HG03378 (cell line): ENCODE results near the gene TMEM233.

Experiments
- ATAC-seq: cut with Tn5 transposase; IDR thresholded peaks from one replicate; pipeline ENCODE4 v1.9.1; 2021; ENCODE audit warnings: mild to moderate bottlenecking, moderate library complexity; ENCODE audit not compliant: unreplicated experiment

TMEM233 gene

DNA sequence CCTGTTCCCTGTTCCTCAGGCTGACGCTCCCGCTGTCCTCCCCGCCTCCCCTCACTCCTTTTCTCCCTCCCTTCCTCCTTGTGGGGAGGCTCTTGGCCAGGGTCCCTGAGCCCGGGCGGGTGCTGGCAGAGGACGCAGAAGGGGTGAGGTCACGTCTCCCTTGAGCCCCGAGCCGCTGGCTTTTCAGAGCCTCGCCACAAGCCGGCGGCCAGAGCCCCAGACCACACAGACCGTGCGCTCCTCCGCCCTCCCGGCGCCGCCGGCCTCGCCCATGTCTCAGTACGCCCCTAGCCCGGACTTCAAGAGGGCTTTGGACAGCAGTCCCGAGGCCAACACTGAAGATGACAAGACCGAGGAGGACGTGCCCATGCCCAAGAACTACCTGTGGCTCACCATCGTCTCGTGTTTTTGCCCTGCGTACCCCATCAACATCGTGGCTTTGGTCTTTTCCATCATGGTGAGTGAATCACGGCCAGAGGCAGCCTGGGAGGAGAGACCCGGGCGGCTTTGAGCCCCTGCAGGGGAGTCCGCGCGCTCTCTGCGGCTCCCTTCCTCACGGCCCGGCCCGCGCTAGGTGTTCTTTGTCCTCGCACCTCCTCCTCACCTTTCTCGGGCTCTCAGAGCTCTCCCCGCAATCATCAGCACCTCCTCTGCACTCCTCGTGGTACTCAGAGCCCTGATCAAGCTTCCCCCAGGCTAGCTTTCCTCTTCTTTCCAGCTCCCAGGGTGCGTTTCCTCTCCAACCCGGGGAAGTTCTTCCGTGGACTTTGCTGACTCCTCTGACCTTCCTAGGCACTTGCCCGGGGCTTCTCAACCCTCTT, at the start of gene TMEM233:
Gene TMEM233 (plus strand): TSS at position 197 of the 821 bp plus-strand sequence. CDS start 75 bp downstream, at position 272.
- no peak for ATAC-seq

DNA sequence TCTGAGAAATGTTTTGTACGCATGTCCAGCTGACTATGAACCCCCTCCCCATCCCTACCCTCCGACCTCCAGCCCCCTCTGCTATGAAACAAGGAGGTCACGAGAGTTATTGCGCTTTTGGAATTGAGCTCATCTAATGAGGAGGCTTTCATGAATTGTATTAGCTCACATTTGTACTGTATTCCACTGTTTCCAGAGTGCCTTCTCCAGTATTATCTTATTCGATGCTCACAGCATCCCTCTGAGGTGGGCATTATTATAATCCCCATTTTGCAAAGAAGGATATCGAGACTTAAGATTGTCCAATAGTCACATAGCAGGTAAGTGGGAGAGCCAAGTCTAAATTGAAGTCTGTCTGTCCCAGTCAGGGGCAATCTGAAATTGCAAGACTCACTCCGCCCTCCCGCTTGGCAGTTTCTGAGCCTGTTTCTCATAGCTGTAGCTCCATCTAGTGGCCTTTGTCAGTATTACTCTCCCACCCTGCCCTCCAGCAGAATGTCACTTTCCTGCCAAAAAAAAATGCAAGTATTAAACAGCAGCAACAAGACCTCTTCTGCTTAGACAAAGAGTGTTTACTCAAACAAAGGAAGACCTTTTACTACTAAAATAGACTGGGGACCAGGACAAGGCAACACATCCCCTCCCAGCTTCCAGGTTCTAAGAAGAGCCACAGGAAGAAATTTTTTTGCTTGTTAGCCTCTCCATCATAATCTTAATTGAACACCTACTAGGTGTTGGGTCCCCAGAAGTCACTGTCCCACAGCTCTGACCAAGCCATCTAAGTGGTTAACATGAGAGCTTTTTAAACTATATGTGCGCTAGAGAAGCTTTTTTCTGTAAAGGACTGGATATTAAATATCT, 48.6 kb upstream of the TMEM233 start:
- no peak for ATAC-seq

GRCh38 chr12:119546340-119546739, 47.2 kb upstream of the TMEM233 start:
- ATAC-seq: no peak

DNA sequence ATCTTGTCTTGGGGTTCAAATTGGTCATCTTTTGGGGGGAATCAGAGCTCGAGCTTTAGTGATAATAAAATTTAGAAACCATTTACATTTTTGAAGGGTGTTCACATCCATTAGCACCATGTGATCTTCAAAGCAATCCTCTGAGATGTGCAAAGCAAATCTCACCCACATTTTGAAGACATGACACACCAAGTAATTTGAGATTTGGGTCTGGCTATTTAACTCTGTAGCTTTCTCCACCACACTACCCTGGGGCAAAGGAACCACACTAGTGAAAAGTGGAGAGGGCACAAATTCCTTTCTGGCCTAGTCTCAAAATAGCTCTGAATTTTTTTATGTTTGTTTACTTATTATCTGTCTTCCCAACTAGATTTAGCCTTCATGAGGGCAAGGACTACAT, 46.6 kb upstream of the TMEM233 start:
- no peak for ATAC-seq

DNA sequence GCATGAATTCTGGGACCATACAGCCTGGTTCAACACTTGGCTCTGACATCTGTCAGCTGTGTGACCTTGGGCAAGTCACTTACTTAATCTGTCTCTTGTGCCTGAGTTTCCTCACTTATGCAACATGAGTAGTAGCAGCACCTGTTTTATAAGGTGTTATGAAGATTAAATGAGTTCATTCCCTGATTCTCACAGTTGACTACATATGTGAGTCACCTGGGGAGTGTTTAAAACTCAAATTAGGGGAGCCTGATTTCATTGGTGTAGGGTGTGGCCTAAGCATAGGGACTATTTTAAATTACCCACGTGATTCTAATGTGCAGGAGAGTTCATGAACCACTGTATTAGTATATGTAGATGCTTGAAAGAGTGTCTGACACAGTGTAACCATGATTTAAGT, 36.7 kb upstream of the TMEM233 start:
- no peak for ATAC-seq

GRCh38 chr12:119565404-119565803, 28.2 kb upstream of the TMEM233 start:
- ATAC-seq: no peak

DNA sequence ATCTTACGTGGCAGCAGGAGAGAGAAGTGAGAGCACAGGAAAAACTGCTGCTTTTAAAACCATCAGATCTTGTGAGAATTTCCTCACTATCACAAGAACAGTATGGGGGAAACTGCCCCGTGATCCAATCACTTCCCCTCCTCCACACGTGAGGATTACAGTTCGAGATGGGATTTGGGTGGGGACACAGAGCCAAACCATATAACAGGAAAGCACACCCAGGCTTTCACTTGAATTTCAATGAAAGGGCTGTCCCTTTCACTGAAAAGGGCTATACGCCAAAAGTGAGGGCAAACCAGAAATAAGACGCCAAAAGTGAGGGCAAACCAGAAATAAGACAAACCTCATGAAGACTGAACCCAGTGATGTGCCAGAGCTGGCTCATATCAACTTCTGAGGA, 22.8 kb upstream of the TMEM233 start:
- ATAC-seq: no peak

- no peak for ATAC-seq
Observed at GRCh38 chr12:119573086-119573485, 20.5 kb upstream of the TMEM233 start.

DNA sequence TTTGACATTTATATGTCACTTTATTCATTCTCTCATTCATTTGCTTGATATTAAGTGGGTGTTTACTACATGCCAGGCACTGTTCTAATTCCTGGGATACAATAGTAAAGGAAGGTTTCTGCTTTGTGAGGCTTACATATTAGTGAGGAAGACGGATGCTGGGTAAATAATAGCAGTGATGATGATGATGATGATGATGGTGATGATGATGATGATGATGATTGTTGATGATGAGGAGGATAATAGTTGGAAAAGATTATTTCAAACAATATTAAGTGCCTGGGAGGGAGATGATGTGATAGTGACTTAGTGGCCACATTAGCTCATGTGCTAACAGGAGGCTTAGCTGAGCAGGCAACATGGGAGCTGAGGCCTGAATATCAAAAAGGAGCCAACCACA, 19.3 kb upstream of the TMEM233 start:
- ATAC-seq: no peak

DNA sequence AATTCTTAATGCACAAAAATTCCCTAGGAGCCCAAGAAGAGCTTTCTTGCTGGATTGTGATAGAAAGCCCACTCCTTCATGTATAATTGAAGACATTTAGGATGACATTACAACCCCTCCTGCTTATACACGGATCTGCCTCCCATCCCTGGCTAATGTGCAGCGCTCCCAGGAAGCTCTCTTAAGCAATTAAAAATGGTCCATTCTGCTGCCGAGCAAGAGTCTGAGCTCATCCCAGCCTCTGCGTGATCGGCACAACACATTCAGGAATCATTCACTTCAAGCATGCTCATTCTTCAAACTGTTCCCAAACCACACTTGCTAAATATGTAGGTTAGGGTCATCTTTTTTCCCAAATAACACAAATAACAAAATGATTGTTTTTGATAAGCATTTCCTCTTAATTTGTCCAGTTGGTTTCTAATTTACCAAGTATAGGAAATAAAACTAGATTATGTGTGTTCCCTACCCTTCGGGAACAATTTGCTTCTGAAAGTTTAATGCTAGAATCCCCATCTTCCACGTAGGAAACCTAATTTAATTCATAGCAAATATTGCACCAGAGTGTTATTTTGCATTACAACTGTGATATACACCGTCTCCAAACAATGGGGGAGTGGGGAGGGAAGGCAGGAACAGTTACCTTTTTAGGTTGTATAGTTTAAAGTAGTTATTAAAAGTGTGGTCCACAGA, 17.3 kb upstream of the TMEM233 start:
- ATAC-seq: no peak

DNA sequence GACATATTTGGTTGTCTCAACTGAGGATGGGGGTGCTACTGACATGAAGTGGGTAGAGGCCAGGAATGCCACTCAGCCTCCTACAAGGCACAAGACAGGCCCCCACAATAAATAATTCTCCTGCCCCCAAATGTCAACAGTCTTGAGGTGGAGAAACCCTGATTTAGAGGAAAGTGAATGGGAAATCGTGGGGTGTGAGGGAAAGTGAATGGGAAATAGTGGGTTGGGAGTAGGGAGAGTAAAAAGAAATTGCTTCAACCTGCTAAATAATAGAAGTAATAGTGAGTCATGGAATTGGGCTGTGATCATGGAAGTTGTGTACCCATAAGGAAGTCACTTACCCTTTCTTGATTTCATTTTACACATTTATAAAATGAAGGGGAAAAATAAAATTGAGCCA, 16.7 kb upstream of the TMEM233 start:
- no peak for ATAC-seq

DNA sequence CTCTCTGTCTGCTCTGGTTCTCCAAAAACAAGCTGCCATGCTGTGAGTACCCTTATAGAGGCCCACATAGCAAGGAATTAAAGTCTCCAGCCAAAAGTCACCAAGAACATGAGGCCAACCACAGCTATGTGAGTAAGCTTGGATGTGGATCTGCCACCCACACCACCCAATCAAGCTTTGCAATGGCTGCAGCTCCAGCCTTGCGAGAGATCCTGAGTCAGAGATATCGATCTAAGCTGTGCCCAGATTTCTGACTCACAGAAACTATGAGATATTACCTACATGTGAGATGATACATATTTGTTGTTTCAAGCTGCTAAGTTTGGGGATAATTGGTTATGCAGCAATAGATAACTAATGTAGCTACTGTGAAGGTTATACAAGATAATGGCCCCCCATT, 15.5 kb upstream of the TMEM233 start:
- no peak for ATAC-seq

- ATAC-seq: no peak
Observed at GRCh38 chr12:119589097-119589496, 4.5 kb upstream of the TMEM233 start.

DNA sequence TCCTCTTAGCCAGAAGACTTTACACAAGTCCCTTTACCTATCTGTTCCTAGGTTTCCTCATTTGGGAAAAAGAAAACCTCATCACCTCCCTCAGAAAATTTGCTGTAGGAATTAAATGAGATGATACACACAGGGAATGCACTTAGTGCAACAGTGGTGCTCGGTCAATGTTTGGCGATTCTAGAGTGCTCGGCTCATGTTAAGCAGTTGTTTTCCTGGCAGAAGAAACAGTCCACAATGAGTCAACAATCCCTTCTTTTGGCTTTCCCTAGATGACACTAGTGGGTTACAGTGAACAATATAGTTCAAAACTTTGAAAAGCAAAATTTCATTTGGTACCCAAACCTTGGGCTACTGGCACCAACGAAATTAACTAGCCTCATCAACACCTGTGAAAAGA, 3.9 kb upstream of the TMEM233 start:
- ATAC-seq: no peak

DNA sequence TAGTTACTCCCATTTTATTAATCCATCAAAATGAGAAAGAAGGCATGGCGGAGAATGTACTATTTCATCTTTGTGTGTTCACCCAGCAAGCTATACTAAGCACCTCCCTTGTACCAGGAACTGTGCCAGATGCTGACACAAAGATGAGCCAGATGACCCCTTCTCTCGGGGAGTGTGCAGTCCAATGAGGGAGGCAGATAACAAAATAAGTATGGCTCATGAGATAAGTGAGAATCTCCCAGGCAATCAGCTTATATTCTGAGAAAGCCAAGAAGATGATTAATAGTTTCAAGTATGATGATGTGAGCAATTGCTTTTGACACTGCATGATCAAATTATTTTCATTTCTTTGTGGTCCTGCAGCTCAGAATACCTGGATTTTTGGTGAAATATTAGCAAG, 1.3 kb upstream of the TMEM233 start:
- no peak for ATAC-seq

DNA sequence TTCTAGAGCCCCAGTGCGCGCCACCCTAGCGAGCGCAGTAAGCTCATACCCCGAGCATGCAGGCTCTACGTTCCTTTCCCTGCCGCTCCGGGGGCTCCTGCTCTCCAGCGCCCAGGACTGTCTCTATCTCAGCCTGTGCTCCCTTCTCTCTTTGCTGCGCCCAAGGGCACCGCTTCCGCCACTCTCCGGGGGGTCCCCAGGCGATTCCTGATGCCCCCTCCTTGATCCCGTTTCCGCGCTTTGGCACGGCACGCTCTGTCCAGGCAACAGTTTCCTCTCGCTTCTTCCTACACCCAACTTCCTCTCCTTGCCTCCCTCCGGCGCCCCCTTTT, 791 bp downstream of the TMEM233 start:
- no peak for ATAC-seq

DNA sequence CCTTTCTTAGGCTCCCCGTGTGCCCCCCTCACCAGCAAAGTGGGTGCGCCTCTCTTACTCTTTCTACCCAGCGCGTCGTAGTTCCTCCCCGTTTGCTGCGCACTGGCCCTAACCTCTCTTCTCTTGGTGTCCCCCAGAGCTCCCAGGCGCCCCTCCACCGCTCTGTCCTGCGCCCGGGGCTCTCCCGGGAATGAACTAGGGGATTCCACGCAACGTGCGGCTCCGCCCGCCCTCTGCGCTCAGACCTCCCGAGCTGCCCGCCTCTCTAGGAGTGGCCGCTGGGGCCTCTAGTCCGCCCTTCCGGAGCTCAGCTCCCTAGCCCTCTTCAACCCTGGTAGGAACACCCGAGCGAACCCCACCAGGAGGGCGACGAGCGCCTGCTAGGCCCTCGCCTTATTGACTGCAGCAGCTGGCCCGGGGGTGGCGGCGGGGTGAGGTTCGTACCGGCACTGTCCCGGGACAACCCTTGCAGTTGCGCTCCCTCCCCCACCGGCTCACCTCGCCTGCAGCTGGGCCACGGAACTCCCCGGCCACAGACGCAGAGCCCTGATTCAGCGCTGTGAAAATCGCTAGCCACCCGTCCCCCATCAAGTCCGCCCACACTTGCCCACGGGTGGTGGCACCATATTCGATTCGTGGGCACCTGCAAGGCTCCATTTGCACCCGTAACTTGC, 1.3 kb downstream of the TMEM233 start:
- ATAC-seq: no peak

DNA sequence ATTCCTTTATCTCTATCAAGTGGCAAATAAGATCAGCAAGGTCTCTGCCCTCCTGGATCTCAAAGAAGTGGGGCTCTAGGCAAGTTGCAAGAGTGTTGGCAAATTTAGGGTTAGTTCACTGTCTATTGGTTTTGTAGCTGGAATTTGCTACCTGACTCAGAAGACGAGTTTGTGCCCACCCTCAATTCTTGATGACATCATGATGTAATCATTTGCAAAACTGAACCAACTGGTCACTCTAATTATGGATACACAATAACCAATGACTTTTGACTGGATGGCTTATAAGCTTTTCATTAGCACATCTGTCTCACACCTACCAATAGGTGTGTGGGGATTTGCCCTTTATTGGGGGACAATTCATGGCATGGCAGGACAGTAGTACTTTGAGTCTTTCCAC, 4.6 kb downstream of the TMEM233 start:
- no peak for ATAC-seq

DNA sequence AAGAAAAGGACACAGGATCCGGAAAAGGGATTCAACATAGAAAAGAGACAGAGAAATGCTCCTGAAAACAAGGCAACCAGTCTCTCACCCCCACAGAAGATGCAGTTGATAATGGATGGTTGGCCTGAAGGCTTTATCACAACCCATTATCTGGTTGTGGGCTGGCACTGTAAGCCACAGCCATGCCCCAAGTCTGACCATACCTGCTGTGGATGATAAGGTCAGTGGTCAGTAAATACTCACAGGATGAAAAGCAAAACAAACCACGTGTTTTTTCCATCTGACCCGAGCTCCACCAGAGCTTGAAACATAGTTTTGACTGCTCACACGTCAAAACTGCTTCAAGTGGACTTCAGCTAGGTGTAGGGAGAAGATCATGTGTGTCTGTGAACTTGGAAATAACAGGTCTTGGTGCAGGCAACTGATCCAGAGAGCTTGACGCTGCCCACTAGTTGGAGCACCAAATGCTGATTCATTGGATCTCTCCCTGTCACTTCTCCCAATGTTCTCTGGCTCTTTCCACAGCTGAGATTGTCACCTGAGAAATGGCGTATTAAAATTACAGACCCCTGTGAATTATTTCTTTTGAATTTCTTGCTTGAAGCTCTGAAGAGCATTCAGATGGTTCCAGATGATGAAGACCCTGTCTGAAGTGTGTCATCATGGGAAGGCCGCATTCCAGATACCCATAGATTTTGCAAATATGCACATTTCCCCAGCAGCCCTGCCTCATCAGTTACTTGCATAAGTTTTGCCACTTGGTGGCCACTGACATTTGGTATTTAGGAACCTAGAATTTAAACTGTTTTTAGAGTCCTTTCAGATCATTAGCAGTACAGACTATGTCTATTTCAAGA, 8.5 kb downstream of the TMEM233 start:
- no peak for ATAC-seq

- ATAC-seq: no peak
Observed at GRCh38 chr12:119602734-119603094, 9.1 kb downstream of the TMEM233 start.
